ENCODE results near the gene TMEM88.

Gene TMEM88

GRCh38 chr17:7845359-7846062 lies 9.4 kb upstream of the TMEM88 start:
- no peak for DNase-seq

DNA sequence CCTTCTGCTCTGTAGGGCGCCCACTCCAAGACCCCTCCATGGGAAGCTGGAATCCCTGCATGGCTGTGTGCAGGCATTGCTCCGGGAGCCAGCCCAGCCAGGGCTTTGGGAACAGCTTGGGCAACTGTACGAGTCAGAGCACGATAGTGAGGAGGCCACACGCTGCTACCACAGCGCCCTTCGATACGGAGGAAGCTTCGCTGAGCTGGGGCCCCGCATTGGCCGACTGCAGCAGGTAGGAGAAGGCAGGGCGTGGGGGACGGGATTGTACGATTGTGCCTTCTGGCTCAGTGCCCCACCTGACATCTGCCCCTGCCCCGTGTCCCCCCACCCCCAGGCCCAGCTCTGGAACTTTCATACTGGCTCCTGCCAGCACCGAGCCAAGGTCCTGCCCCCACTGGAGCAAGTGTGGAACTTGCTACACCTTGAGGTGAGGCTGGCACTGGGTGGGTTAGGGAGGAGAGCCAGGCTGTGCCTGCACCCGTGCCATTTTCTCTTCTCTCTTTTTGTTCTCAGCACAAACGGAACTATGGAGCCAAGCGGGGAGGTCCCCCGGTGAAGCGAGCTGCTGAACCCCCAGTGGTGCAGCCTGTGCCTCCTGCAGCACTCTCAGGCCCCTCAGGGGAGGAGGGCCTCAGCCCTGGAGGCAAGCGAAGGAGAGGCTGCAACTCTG lies 8.7 kb upstream of the TMEM88 start:
- no peak for DNase-seq

DNA sequence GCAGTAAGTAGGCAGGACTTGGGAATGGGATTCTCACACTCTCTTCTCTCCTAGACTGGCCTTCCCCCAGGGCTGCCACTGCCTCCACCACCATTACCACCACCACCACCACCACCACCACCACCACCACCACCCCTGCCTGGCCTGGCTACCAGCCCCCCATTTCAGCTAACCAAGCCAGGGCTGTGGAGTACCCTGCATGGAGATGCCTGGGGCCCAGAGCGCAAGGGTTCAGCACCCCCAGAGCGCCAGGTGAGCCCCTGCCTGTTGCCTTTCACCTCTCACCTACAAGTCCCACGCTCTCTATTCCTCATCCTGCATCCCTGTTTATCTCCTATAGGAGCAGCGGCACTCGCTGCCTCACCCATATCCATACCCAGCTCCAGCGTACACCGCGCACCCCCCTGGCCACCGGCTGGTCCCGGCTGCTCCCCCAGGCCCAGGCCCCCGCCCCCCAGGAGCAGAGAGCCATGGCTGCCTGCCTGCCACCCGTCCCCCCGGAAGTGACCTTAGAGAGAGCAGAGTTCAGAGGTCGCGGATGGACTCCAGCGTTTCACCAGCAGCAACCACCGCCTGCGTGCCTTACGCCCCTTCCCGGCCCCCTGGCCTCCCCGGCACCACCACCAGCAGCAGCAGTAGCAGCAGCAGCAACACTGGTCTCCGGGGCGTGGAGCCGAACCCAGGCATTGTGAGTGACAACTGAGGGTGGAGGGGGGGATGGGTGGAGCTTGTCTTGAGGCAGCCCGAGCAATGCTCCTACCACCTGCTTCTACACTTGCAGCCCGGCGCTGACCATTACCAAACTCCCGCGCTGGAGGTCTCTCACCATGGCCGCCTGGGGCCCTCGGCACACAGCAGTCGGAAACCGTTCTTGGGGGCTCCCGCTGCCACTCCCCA lies 7.9 kb upstream of the TMEM88 start:
- DNase-seq, result no peak

DNA sequence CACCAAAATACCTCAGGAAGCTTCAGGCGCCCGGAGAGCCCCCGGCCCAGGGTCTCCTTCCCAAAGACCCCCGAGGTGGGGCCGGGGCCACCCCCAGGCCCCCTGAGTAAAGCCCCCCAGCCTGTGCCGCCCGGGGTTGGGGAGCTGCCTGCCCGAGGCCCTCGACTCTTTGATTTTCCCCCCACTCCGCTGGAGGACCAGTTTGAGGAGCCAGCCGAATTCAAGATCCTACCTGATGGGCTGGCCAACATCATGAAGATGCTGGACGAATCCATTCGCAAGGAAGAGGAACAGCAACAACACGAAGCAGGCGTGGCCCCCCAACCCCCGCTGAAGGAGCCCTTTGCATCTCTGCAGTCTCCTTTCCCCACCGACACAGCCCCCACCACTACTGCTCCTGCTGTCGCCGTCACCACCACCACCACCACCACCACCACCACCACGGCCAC lies 6.7 kb upstream of the TMEM88 start:
- no peak for DNase-seq

- DNase-seq, result no peak
Measured at GRCh38 chr17:7848739-7849129, 6.1 kb upstream of the TMEM88 start.

- no peak for DNase-seq
Measured at GRCh38 chr17:7849130-7849750, 5.6 kb upstream of the TMEM88 start.

DNA sequence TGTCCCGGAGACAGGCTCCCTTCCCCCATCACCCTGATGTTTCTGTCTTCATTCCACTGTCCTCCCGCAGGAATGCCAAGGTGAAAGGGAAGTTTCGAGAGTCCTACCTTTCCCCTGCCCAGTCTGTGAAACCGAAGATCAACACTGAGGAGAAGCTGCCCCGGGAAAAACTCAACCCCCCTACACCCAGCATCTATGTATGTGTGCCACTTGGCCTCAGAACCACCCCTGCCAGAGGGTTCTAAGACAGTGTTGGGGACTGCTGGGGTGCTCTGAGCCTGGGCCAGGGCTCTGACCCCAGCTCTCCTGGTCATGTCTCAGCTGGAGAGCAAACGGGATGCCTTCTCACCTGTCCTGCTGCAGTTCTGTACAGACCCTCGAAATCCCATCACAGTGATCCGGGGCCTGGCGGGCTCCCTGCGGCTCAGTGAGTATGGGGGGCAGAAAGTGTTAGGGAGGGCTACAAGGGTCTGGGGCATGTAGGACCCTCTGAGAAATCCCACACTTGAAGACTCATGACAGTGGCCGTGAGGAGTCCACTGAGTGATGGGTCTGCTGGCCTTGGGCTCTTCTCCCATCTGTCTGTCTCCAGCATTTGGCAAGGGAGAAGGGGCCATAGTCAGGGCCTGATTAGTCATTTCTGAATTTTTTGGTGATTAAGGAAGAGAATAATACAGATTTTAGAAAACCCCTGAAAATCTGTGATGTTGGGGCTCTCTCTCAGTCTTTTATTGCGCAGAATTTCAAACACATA lies 4.9 kb upstream of the TMEM88 start:
- DNase-seq, result no peak

GRCh38 chr17:7850701-7851437 lies 4.0 kb upstream of the TMEM88 start:
- no peak for DNase-seq

DNA sequence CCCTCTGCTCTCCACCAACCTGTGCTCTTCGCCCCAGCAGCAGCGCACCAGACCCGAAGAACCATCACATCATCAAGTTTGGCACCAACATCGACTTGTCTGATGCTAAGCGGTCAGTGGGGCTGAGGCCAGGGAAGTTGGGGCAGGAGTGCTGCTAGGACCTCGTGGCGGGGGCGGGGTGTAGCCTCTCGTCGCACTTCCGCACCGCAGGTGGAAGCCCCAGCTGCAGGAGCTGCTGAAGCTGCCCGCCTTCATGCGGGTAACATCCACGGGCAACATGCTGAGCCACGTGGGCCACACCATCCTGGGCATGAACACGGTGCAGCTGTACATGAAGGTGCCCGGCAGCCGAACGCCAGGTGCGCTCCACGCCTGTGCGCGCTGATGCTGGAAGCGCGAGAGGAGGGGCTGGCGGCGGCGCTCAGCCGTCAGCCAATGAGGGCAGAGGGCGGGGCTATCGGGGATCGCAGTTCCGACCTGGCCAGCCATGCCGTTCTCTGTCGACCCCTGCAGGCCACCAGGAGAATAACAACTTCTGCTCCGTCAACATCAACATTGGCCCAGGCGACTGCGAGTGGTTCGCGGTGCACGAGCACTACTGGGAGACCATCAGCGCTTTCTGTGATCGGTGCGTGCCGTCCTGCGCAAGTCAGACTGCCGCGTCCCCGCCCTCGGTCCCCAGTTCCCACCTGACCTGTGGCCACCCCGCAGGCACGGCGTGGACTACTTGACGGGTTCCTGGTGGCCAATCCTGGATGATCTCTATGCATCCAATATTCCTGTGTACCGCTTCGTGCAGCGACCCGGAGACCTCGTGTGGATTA lies 3.2 kb upstream of the TMEM88 start:
- DNase-seq, result peak; percentile 88

GRCh38 chr17:7852262-7852670 lies 2.6 kb upstream of the TMEM88 start:
- DNase-seq, result no peak

DNA sequence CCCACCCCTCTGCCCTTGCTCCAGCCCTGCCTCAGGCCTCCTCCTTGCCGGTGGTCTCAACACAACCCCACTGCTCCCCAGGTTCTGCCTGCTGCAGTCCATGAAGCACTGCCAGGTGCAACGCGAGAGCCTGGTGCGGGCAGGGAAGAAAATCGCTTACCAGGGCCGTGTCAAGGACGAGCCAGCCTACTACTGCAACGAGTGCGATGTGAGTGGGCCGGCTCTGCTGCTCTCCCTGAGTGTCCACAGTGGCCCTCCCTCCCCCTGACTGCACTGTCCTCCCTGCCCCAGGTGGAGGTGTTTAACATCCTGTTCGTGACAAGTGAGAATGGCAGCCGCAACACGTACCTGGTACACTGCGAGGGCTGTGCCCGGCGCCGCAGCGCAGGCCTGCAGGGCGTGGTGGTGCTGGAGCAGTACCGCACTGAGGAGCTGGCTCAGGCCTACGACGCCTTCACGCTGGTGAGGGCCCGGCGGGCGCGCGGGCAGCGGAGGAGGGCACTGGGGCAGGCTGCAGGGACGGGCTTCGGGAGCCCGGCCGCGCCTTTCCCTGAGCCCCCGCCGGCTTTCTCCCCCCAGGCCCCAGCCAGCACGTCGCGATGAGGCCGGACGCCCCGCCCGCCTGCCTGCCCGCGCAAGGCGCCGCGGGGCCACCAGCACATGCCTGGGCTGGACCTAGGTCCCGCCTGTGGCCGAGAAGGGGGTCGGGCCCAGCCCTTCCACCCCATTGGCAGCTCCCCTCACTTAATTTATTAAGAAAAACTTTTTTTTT lies 1.8 kb upstream of the TMEM88 start:
- DNase-seq, result no peak

DNA sequence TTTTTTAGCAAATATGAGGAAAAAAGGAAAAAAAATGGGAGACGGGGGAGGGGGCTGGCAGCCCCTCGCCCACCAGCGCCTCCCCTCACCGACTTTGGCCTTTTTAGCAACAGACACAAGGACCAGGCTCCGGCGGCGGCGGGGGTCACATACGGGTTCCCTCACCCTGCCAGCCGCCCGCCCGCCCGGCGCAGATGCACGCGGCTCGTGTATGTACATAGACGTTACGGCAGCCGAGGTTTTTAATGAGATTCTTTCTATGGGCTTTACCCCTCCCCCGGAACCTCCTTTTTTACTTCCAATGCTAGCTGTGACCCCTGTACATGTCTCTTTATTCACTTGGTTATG lies 1.2 kb upstream of the TMEM88 start:
- DNase-seq, result no peak

GRCh38 chr17:7854078-7854777 lies 638 bp upstream of the TMEM88 start:
- no peak for DNase-seq

GRCh38 chr17:7855660-7856010 lies 769 bp downstream of the TMEM88 start:
- no peak for DNase-seq

GRCh38 chr17:7856011-7856810 lies 1.3 kb downstream of the TMEM88 start:
- DNase-seq, result no peak

DNA sequence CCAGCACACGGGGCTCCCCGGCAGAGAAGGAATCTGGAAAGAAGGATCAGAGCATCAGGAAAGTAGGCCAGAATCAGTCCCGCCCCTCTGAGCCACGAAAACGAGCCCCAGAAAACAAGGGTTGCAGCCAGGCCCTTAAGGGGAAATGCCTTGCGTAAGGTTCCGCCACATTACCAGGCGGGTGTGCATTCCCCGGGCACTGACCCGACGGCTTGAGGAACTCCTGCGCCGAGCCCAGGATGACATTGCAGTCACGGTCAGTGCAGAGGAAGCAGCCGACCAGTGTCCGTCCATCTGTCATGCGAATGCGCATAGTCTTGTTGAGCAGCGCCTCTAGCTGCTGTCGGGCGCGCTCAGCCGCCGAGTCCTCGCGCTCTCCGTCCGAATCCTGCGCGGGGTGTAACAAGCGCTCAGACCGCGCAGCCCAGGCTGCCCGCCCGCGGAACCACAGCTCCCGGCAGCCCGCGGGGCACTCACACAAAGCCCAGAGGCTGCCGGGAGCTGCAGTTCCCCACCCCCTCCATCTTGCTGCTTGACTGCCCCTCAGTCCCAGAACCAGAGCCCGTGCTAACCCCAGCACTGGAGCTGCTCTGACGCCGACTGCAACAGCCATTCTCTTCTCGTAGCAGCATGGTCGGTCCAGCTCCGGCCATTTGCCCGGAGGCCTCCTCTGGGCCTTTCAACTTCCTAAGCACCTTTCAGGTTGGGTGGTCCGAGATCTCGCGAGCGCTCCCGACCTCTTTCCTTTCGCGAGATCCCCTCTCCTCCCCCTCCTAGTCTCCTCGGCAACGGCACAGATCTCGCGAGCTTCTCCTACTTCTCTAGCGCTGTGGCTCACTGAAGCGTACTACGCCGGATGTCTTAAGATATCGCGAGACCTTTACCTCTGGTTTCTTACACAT lies 2.2 kb downstream of the TMEM88 start, which contains the start of gene NAA38:
NAA38 (minus strand) TSS at position 749 of the 902 bp plus-strand sequence; CDS start at position 653, 96 bp downstream.
- peak; percentile 97 for DNase-seq

Measured in NCI-H345 (cell line).